Stimulated activated CD4-positive, alpha-beta T cell treated with anti-CD3 and anti-CD28 coated beads, TNF-alpha, amount 100 ng/mL, for 24 hours (primary cell): Measurements from ENCODE around the gene BCL2.
"Not testable (repeated sequence)": the region's sequence is repeated elsewhere in the genome, so short reads cannot be mapped to it uniquely, and the experiment has no call there.

Experiments
- DNase-seq, 3 experiments: peaks; one replicate each; pipeline ENCODE4 v3.0.0-alpha.2; 2020; ENCODE audit warnings: low read depth in 3 of 3

Gene BCL2

DNA sequence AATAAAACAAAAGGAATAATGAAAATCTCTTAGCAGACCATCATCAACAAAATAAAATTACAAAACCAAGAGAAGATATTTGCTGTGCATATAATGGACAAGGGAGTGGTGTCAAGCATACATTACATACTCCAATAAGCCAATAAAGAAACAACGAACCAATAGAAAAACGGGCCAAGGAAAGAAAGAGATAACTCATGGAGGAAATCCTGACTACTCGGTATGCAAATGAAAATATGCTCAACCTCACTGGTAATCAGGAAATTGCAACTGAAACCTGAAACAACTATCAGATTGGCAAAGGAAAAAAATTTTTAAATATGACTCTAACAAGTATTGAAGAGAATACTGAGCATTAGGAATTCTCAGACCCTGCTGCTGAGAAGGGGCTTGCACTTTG is 84.7 kb downstream of the BCL2 start:
- no peak for DNase-seq

DNA sequence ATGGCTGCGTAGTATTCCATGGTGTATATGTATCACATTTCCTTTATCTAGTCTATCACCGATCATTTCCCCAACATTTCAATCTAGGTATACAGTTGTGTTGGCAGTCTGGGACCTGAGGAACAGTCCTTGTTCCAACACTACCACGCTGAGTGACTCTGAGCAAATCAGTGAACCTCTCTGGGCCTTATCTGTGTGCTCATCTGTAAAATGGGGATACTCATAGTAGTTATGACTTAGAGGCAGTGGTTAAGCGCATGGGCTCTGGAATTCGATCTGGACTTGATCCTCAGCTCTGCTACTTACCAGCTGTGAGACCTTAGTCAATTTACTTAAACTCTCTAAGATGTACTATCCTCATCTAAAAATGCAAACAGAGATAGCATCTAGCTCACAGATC is 85.1 kb downstream of the BCL2 start:
- no peak for DNase-seq

DNA sequence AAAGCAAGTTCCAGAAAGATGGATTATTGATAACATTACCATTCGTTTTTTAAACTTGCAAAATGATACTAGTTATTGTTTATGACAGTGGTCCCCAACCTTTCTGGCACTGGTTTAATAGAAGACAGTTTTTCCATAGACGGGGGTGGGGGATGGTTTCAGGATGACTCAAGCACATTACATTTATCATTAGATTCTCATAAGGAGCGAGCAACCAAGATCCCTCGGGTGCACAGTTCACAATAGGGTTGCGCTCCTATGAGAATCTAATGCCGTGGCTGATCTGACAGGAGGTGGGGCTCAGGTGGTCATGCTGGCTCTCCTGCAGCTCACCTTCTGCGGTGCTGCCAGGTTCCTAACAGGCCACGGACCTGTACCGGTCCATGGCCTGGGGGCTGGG is 86.2 kb downstream of the BCL2 start:
- DNase-seq: peak in 2 of 3 experiments; percentile 35 to 50

DNA sequence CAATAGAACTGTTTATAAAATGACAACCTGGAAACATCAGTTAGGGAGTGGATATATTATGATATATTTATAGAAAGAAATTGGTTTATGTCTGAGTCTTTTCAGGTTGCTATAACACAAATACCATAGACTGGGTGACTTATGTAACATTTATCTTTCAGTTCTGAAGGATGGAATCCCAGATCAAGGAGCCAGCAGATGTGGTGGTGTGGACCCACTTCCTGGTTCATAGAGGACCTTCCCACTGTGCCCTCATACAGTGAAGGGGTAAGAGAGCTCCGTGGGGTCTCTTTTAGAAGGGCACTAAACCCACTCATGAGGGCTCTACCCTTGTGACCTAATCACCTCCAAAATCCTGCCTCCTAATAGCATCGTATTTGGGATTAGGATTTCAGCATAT is 86.7 kb downstream of the BCL2 start:
- DNase-seq: no peak

DNA sequence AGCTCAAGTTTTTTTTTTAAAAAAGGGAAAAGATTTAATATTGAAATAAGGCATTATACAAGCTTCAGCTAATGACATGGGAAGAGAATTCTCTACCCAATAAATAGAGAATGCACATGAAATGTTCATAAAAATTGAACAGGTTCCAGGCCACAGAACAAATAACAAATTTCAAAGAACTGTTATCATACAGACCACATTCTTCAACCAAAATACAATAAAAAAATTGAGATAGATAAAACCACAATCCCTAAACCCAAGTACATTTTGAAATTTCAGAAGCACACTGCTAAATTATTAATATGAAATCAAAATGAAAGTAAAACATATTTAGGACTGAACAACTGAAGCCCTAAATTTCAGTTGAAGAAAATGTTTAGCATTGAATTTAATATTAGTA is 89.6 kb downstream of the BCL2 start:
- DNase-seq: no peak

DNA sequence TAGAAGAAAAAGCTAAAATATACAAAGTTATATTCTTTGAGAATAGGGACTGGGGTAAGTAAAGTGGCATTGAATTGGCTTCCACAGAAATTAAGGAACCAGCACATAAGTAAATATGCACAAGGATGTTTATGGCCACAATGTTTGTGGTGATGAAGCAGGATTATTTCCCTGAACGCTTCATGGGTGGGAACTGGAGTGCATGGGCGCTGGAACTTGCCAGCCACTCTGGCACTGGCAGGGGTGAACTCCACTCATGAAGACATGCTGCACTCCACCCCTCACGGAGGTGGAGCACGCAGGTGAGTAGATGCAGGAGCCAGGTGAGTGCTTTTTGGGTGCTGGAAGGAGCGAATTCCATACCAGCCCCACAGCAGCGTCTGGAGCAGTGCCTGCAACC is 94.1 kb downstream of the BCL2 start:
- no peak for DNase-seq

DNA sequence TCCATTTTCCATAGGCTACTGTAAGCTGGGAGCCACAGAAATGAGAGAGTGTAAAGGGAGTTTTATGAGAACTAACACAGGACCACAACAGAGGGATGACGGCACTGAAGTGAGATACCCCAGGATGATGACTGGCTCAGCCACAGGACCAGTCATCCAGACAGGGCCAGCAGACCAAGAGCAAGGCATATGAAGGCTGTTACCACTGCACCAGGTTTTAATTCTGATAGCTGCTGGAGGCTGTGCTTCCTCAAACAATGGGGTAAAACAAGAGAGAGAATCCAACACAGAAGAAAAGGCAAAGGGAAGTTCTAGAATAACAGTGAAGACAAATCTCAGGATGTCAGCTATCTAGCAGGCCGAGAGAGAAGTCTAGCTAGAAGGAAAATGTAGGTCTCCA is 94.9 kb downstream of the BCL2 start:
- DNase-seq: peak in 1 of 3 experiments; percentile 46

DNA sequence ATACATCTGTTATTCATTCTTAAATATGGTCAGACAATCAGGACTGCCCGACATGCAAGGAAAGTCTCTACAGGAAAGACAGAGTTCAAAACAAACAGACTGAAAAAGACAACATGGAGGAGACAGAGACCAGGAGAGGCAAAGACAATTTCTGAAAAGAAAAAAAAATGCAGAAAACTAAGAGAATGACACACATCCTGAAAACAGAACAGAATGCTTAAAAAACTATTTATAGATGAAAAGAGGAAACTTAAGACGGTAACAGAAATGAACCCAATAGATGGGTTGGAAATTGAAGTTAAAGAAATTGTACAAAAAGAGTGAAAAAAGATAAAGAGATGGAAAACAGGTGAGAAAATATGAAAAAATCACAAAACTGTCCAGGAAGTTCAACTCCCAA is 95.7 kb downstream of the BCL2 start:
- no peak for DNase-seq

DNA sequence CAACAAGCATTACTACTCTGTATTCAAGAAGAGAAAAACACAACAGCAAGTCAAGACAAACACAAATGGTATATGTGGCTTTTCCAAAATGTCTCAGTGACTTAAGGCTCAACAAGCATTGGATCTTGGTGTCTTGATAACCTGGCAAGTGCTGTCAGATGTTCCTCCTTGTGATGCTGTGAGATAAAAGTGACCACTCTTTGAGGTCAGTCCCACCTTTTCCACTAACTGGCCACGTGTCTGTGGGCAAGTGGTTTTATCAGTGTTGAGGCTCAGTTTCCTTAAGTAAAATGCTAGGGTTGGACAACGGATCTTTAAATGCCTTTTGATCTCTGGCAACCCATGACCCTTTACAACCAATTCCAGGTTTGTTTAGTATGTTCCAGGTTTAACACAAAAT is 98.7 kb downstream of the BCL2 start:
- DNase-seq: no peak

DNA sequence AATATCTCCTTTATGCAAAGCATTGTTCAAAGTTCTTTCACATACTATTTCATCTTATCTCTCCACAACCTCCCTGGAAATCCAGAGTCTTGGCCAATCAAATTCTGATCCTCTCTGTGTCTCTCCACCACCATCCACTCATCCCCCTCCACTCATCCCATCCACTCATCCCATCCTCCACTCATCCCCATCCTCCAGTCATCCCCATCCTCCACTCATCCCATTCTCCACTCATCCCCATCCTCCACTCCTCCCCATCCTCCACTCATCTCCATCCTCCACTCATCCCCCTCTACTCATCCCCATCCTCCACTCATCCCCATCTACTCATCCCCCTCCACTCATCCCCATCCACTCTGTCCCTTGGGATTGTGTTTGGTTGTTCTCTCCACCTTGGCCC is 101.1 kb downstream of the BCL2 start:
- DNase-seq: no peak

DNA sequence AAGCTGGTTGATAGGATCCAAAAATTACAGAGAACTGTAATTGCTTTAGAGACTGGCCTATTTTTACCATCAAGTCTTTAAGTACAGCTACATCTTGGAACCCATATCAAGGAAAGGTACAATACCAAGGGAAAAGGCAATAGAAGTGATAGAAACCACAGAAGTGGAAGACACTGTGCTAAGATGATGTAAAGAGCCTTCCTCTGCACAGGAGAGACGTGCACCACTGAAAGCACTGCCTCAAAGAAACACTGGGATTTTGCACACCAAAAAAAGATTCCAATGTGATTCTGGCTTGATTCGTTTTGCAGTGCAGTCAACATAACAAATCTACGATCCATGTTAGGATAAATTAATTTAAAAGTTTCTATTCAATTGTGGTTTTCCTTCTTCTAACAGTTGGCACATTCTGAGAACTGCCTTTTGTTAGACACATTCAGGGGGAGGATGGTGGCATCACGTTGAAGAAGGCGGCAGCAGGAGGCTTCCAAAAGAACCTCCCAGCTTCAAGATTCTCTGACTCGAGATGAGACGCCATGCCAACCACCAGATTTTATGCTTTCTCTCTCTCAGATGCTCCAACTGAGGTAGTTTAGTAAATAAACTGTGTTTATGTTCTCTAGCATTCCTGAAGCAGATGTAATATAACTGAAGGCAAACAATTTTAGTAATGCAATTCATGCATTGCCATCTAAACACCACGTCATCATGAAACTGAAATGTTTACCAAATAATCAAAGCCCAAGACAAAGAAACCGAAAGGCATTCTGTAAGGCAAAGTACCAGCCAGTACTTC is 102.9 kb downstream of the BCL2 start:
- DNase-seq: no peak

DNA sequence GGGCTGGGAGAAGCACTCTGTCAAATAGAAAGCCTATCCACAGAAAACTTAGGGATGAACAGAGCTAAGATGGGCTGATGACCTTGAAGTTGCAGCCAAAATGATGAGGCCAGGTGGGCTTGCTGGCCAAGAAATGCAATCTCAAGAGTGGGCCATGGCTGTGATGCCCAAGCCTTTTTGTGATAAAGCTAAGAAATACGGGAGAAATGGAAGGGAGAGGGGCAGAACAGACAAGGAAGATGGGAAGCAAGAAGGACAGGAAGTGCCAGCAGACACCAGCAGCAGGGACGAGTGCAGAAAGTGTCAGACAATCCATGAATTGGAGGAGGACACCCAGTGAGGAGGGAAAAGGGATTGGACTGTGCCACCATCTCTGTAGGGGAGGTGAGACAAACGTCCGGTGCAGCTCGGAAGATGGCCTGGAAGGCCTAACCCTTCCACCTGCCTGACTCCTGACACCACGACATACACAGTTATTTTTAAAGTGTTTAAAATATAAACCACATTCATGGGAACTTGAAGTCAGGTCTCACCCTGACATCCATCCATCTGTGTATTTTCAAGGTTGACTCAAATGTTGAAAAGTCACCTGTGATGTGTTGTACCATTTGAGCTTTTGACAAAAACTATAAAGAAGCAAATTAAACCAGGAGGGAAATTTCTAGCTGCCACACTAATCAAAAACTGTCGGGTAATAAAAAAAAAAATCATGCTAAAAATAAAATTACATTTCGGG is 105.5 kb downstream of the BCL2 start:
- no peak for DNase-seq

DNA sequence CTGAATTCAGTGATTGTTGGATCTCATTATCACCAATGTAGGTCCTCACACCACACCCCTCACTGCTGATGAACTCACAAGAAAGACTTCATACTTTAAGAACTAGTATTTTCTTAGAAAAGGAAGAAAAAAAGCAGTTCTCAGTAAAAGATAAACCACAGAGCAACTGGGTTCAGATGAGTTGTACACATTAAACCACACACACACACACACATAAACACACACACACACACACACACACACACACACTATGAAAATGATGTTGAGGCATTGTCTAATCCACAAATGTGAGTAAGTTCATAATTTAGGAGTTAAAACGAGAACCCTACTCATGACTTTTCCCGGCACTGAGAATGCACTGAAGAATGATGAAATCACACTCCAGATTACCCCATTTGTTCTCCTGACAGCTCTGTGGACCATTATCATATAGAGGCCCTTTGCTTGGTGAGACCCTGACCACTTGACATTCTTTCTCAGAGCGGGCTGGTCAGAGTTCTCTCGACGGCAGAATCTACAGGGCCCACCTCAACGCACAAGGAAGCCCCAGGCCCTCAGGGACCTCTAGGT is 106.2 kb downstream of the BCL2 start:
- no peak for DNase-seq

DNA sequence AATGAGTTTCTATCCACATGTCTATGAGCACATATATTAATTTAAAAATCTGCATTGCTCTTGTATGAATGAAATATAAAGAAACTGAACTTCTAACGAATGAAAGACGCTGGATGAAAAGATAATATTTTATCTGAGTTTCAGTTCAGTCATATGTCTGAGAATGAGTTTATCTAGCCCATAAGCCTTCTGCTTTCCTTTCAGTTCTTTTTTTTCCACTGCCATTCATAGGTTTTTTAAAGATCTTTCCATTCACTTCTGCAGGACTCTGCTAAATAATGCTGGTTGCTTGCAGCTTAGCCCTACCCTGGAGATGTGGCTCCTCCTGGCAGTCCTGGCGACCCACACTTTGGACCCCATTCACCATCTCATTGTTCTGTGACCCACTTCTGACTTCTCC is 109.0 kb downstream of the BCL2 start:
- DNase-seq: no peak

DNA sequence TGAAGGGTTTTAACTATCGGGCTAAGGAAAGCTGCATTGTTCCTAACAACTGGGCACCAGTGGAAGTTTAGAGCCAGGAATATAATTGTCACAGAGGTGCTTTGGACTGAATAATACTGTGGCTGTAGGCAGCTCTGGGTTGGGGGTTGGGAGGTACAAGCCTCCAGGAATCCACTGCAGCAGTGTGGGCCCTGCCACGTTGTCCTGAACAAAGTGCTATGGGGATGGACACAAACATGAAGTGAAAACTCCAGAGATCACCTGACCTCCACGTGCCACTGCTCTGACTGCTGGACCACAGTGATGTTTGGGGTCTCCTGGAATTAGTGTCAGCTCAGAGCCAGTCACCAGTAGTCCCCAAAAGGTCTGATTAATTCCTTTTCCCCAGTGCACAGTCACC is 110.9 kb downstream of the BCL2 start:
- no peak for DNase-seq

DNA sequence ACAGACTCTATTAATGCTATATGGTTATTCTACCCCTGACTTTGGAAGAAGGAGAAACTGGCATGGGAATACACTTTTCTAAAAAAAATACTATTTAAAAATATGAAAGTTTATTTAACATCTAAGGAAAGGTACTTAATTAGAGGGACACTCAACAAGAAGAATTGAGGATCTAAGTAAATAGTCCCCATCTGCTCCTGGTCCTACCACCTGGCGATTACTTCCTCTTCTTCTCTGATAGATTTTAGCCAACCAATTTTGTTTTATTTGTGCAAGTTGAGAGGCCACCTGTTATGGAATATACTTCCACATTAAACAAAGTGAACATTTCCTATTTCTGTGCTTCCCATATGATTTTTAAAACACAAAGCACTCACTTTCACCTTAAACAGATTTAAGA is 111.7 kb downstream of the BCL2 start:
- no peak for DNase-seq

DNA sequence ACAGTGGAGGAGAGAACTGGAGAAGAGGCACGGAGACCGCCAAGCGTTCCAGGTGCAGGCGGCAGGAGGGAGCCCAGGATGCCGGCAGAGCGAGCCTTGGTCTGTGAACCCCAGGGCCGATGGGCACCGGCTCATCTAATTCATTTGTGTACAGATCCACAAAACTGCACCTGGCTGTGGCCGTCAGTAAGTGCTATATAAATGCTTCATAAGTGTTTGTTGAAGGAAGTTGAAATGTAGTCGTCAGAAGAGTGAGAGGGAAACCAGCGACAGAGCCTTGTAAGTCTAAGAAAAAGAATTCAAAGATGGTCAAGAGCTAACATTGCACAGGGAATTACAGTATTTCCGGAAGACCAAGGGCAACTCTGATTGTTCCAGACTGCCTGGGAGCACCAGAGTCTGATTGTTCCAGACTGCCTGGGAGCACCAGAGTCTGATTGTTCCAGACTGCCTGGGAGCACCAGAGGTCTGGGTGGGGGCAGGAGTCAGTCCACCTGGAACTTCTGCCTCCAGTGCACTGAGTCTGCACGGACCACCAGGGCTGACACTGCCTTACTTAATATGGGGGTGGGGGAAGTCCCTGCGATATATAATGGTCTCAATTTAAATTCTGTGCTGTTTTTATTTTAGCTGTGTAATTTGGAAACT is 112.3 kb downstream of the BCL2 start:
- DNase-seq: no peak

DNA sequence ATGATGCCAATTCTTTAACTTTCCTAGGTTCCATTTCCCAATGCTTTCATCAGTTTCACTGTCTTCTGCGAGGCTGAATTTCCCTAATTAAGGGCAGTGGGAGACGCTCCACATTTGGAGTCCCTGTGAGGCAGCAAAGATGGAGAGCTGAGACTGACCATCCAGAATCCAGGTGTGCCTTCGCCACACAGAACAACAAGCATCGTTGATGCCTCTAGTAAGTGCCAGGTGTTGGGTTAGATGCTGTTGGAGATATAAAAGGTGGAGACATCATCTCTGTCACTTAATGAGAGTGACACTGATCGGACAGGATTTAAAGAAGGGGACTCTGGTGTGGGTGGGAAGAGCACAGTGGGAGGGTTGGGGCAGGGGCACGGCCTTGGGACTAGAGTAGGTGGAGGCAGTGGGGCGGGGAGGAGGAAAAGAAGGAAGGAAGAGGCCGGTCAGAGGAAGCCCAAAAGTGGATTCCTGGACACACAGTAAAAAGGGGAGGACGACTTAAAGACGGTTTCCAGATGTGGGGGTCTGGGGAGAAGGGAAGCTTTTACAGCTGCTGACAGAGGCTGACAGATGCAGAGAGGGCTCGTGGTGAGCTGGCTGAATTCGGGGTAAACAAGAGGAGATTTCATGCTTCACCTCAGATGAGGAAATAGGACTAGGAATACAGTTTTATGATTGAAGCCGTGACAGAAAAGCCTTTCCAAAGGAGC is 113.0 kb downstream of the BCL2 start:
- no peak for DNase-seq

DNA sequence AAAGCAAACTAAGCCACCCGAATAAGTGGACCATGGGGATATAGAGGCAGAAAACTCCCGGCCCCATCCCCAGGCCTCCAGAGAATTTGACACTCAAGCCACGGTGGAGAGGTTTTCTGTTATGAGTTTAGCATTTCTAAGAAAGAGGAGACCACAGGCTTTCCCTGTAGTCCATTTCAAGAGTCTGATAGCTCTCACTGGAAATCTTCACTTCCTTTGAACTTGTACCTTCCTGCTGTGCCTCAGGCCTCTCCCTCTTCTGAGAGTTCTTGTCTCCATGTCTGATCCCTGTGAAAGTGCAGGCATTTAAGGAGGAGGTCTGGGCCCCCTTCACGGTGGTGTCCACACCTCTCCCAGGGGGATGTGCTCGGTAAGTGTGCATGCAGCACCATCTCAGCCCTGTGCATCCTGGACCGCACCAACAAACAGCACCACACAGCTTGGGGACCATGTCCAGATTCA is 113.7 kb downstream of the BCL2 start:
- no peak for DNase-seq

DNA sequence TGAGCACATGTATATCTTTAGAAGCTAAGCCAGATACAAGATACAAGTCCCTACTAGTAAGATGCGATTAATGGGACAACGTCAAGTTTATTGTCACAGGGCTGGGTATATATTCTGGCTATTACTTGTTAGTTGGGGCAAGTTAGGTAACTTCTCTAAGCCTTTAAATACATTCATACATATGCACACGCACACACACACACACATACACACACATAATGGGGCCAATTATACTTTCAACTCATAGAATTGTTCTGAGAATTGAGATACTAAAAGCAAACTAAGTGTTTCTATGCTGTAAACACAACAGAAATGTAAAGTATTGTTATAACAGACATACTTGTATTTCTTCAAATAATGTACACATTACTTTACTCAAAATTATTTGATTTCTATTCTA is 116.1 kb downstream of the BCL2 start:
- DNase-seq: no peak

DNA sequence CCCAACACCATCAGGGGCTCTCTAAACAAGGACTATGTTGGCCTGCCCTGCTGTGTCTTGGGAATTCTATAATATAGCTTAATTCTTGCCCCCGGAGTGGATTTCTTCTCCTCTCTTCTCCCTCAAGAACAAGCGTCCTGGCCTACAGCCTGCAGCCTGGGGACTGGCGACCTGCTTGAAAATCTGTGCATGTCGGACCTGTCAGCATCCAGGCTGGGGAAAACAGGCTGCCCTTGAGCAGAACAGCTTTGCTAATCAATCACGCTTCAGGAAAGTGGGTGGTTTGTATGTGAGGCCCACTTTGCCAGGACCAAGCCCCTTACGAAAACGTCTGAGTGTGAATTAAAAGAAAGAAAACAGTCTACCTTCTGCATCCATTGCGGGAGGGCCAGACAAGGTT is 116.7 kb downstream of the BCL2 start:
- DNase-seq: no peak

DNA sequence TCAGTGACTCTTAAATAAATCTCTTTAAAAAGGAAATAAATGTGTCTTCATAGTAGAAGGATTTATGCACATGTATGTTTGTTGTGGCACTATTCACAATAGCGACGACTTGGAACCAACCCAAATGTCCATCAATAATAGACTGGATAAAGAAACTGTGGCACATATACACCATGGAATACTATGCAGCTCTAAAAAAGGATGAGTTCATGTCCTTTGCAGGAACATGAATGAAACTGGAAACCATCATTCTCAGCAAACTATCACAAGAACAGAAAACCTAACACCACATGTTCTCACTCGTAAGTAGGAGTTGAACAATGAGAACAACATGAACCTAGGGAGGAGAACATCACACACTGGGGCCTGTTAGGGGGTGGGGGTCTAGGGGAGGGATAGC is 118.1 kb downstream of the BCL2 start:
- not testable (repeated sequence) for DNase-seq
